Measurements from ENCODE around the gene YJEFN3. TPM values are rescaled to one million over a fixed set of nuclear protein-coding genes. Genes with fewer than 3 reads are reported as not detected.

YJEFN3 gene
- total and polyA plus RNA-seq, 2 of the 8 experiments (the other 6 are each of a cell fraction or from before 2014, with no cell fraction given), result 5.7 to 9.4 TPM

DNA sequence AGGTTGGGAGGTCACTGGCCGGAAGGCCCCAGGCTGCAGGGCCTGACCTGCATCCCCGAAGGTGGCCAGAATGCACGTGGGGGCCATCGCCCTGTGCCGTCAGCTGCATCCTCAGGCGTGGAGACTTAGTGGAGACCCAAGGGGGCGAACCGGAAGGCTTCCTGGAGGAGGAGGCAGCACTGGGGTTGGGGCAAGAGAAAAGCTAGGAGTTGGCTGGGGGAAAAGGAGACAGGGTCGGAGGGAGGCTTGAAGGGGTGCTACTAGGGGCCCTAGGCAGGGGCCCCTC lies 1.4 kb upstream of the YJEFN3 start (continued):
- no peak for TF ChIP-seq CHD1 (IDR thresholded peaks at IDR 0.05; ENCODE audit: low read depth, low read length)
- TF ChIP-seq CHD7 (IDR thresholded peaks at IDR 0.05; ENCODE audit: insufficient replicate concordance, low read length), result no peak
- no peak for TF ChIP-seq BCL11A (IDR thresholded peaks at IDR 0.05; ENCODE audit: low read depth in 2 of 2, low read length in 2 of 2)
- no peak for TF ChIP-seq CBX8 (IDR thresholded peaks at IDR 0.05; ENCODE audit: borderline replicate concordance, low read depth, low read length)
- no peak for TF ChIP-seq SIRT6 (IDR thresholded peaks at IDR 0.05; ENCODE audit: low read length)
- TF ChIP-seq POLR2AphosphoS5 (IDR thresholded peaks at IDR 0.05; ENCODE audit: low read depth, low read length), result no peak

Measured in H1 (cell line).